HG03565 (cell line): ENCODE measurements around the gene ALDH1A2.
"Not testable (repeated sequence)": the region's sequence is repeated elsewhere in the genome, so short reads cannot be mapped to it uniquely, and the experiment has no call there.

Experiments used
- ATAC-seq: cut with Tn5 transposase; IDR thresholded peaks from one replicate; pipeline ENCODE4 v1.9.1; 2021; ENCODE audit warnings: mild to moderate bottlenecking, moderate library complexity; ENCODE audit not compliant: unreplicated experiment

The ALDH1A2 gene

DNA sequence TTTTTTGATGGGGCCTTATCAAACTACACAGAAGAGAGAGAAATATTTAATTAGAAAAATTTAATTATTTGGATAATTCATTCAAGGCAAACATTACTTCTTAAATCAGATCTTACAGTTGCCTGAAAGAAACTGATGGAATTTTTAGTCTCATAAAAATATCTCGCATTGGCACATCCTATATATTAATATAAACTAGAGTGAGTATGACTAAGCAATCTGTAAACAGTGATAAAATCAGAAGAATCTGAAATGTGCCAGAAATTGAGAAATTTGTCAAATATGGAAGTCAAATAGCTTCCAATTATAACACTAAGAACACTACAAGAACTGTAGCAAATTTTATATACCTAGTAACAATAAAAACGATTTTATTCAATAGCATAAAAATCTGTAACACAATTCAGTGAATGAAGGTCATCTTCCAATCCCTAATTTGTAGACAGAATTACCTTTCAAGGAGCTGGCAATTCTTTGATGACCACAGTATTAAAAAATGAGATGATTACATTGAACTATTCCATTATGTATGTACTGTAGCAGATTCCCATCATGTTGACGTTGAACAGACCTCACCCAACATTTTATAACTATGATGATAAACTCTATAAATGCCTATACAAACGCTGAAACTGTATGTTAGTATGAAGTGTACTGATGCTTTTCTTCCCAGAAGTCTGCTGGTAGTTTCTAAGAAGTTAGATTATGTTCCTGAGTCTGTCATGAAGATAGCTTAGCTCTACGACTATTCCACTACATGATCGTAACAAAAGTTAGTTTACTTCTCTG lies 63.0 kb downstream of the ALDH1A2 start:
- ATAC-seq = no peak

DNA sequence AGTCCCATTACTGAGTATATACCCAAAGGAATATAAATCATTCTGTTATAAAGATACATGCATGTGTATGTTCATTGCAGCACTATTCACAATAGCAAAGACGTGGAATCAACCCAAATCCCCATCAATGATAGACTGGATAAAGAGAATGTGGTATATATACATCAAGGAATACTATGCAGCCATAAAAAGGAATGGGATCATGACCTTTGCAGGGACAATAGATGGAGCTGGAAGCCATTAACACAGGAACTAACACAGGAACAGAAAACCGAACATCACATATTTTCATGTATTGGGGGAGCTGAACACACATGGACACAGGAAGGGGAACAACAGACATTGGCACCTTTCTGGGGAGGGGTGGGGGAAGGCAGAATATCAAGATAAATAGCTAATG lies 65.8 kb downstream of the ALDH1A2 start:
- ATAC-seq = not testable (repeated sequence)

DNA sequence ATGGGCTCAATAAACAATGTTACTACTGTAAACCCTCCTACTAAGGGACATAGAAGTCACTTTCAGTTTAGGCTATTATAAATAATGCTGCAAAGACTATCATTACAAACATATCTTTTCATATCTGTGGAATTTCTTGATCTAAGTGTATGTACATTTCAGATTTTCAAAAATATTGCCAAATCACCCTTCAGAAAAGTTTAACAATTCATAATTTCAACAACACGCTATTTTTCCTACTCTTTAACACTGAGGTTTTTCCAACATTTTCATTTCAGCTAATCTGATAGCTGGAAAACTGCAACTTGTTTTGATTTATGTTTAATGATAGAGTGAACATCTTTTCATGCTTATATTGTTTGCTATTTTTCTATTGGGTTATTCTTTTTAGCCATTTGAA lies 69.0 kb downstream of the ALDH1A2 start:
- ATAC-seq = no peak

DNA sequence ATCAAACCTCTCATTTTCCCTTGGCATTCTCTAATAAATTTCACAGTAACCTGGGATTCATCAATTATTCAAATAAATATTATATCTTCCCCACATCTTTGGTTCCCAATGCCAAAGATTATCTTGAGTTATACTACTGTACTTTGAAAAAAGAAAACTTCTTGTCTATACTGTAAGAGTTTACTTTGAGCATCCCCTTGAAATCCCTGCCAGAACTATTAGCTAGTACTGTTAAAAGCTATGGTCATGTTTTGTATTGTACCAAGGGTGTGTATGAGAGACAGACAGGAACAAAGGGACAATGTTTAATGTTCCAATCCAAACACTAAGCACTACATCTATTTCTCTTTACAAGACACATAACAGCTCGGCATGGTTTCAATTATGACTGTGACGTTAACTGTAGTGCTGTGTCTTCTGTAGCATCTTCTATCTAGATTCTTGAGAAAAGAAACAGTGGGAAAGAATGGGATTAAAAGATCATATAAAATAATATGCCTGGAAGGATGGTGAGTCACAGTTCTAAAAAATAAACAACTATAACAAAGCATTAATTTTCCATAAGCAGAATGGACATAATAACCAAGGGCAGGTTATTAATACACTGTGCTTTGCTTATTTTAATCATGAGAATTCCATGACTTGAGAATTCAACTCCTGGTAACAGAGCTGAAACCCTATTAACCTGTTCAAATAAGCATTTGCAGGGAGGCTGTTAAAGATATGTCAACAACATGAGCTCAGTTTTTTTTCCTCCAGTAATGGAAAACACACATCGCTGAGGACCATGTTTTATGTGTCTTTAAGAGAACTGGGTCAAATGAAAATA lies 71.1 kb downstream of the ALDH1A2 start:
- ATAC-seq = no peak

DNA sequence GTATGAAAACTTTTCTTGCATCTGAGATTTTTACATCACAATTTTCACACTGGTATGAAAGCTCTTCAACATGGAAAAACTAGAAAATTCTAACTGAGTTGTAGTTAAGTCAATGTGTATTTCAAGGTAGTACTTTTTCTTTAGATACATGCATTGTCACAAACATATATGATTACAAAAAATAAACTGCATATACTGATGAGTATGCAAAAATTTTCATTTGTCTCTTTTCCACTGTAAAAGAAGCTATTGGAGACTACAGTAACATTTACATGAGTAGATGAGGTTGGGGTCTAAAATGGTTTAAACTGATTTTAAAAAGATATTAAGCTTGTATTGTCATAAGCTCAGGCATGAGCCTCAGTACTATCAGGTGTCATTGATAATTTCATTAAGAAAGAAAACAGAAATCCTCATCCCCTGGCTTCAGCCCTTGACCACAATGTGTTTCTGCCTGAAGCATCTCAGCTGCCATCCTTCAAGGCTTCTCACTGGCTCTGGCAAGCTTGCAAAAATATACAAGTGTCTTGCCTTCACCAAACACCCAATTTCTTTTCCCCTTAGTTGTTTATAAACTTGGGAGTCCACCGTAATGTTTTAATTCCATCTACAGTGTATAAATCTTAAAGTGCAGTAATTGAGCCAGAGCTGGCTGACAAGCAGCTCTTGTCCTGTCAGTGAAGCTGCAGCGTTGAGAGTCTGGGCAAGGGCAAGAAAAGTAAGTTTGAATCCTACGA lies 71.9 kb downstream of the ALDH1A2 start:
- ATAC-seq = no peak

DNA sequence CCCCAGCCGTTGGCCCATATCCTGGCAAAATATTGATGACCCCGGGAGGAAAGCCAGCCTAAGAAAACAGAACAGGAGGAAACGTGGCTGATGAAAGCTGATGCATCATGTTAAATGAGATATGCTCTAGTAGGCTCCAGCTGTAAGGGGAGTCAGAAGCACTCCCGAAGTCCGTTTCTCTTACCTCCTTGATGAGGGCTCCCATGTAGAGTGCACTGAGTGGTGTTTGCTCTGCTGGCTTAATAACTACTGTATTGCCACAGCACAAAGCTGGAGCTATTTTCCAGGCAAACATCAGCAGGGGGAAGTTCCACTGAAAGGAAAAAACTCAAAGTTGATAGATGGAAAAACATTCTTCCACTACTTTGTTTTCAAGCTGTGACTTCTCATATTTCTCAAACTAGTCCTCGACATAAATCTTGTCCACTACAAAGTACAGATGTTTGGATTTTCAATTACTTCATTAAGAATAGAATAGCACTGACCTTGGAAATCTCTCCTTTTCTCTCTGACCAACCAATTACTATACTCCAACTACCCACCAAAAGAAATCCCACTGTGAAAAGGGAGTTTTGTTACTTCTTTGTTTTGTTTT lies 72.7 kb downstream of the ALDH1A2 start:
- no peak for ATAC-seq

DNA sequence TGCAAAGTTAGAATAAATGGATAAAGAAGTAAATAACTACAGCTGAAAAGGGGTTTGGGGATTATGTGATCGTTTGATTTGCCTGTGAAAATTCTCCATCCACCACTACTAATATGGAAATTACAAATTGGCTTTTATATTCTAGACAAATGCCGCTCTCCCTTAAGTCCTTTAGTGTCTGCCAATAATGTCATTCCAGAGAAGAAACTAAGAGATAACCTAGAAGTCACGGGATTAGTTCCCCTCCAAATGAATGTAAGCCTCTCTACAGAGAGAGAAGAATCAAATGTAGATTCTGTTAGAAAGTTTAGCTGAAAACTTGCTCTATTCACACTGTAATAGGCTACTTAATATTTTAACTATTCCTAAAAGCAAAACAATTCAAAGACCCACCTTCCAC lies 92.0 kb downstream of the ALDH1A2 start:
- ATAC-seq = no peak

DNA sequence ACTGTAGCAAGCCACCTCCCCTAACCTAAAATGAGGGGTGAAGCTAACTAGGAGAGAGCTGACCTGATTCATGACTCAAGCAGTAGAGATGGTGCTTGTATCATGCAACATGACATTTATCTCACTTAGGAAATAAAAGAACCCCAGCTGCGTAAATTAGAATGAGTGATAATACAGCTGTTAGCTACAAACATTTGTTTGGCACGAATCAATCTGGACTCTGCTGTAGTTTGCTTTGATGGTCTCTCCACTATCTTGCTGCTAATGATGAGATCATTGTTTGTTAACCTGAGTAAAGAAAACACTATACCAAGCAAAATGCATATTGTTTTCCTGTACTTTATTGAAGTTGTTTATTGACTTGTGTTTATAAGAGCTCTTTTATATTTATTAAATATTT lies 92.6 kb downstream of the ALDH1A2 start:
- ATAC-seq = no peak

DNA sequence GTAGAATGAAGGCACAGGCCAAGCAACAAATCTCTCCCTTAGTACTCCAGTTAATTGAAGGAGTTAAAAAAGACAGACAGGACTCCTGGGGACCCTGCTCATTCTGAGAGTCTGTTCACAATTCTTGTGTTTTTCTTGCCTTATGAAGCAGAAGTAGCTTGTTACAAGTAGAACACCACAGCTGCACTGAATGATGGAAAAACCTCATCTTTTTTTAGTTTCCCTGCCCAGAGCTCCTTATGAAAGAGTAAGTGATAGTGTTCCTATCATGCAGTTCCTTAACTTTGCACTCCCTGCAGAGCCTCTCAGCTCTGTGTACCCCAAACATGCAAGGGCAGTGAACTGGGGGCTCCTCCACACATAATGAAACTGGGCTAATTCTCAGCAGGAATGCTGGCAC lies 95.5 kb downstream of the ALDH1A2 start:
- ATAC-seq = no peak

DNA sequence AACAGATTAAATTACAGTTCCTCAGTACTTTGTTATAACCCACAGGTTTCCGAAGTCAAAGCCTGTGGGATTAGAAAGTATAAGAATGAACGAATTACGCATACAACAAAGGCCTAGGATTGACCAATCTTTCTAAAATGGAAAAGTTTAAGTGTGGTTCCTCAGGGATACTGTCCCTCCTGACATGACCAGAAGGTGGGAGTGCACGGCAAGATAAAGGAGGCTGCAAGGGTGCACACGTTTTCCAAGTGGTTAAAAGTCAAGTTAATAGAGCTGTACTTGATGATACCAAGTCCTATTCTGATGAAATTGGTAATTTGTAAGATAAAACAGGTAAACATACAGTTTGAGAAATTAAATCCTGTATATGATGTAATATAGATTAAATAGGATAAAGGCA lies 96.2 kb downstream of the ALDH1A2 start:
- ATAC-seq = no peak

DNA sequence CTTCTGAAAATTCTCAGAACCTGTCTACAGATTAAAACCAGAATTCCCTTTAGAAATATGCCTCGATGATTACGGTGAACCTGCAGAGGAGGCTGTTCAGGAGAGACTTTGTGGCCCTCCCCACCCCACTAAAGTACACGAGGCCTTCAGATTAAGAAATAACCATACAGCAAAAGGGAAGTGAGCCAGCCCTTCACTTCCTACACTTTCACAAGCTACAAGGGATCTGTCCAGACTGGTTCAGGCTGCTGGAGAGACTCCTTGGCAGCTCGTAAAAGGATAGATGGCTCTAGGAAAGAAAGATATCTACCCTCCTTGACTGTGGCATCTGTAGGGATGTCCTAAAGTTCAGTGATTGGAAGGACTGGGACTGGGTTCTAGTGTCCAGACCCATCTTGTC lies 102.6 kb downstream of the ALDH1A2 start:
- no peak for ATAC-seq

DNA sequence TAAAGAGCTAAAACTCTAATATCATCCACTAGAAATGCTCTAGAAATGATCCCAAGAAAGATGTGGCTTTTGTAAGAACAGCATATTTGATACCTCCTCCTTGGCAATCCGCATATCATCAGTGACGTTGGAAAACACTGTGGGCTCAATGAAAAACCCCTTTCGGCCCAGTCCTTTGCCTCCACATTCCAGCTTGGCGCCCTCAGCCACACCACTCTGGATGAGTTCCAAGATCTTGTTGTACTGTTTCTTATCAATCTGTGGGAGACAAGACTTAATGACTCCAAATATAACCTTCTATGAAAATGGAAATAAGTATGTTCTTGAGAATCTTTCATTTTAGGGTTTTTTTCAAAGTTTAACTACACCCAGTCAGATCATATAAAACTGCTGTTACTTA lies 103.6 kb downstream of the ALDH1A2 start:
- ATAC-seq = no peak

DNA sequence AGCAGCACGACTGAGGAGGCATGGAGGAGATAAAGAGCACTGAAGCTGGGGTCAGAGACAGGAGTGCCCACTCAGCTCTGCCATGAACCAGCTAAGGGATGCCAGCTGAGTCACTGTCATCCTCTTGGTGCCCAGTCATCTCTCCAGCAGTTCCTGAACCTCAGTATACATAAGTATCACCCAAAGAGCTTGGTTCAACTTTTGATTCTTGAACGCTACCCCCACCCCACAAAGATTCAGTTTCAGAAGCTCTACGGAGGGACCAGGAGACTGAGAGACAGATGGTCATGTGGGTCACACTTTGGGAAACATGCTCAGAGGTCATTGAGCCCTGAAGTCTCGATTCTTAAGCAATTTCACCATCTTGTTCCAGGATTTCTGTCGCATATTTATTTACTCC lies 108.4 kb downstream of the ALDH1A2 start:
- ATAC-seq = no peak

DNA sequence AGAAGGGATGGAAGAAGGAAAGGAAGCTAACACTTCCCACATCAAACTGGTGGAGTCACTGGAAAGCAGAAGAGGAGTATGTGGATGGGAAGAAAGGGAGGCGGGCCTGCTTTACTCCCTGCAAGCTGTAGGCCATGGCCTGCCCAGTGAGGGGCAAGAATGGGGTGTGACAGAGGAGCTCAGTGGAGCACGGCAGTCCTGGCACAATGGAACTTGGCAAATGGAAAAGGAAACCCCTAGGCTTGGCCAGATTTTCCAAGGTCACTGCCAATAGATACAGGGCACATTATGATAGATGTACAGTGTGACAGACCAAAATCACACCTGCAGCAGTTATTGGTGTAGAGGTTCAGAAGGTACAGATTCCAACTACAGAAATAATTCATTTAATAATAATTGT lies 111.6 kb downstream of the ALDH1A2 start:
- ATAC-seq = no peak

DNA sequence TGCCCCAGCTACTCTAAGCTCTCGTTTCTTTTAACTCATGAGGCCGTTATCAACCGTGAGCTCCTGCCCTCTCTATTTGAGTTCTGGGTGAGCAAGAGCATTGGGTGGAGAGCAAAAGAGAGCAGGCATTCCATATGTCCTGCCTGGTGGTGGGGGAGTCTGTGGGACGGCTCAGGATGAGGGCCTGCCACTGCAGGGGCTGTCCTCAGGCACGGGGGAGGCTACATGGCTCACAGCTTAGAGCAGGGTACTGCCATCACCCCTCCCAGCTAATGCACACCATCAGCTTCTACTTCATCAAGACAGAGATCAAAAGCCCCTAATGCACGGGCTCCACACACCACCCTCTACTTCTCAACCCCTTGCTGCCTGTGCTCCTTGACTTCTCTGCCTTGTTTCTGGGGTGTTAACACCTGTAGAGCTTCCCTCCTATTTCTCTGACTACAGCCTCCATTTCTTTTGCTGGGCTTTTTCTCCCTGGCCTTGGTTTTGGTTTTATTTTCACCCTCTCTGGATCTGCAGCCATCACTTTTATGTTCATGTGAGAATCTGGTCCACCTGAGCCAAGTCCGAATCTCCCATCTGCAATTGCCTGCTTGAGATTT lies 114.1 kb downstream of the ALDH1A2 start:
- no peak for ATAC-seq

DNA sequence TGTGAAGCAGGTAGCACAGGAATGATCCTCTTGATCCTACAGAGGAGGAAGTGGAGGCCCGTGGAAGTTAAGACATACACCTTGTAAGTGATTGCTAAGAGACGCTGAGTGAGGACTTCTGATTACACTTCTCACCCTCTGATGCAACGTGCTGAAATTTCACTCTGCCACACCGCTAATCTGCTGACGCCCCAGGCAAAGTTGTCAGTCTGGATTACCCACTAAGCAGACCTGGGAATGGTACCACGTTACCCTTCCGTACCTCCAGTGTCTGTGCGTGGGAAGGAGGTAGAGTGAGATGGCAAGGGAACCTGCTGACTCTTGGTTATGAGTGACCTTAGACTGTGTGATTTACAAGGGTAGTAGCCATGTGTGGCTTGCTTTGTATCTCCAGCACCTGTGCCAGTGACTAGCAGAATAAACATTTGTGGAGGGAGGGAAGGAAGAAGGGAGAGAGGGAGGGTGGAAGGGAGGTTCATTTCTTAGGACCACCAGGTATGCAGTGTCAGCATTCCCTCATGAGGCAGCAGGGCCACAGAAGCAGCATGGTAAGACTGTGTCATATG lies 115.0 kb downstream of the ALDH1A2 start:
- ATAC-seq = no peak

DNA sequence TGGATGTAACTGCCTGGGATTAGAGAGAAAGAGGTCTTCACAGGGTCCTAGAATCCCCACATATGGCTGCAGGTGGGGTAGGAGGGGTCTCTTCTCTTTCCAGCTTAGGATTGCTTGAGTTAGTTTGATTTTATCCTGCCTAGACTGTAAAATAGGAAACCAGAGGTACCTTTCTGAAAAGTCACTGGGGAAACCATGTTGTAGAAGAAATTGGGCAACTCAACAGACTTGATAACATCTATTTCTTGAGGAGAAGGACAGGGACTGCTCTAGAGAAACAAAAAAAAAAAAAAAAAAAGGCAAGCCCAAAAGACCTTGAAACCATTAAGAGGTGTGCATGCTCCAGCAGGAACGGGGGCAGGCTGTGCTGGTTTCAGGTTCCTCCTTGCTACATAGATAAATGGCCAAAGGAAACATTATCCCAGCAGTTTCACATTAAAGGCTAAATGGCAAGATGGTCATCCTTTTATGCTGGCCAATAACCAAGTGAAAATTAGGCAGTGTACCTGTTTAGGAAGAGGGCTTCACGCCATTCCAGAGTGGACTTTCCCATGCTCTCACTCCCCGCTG lies 116.1 kb downstream of the ALDH1A2 start:
- ATAC-seq = no peak

DNA sequence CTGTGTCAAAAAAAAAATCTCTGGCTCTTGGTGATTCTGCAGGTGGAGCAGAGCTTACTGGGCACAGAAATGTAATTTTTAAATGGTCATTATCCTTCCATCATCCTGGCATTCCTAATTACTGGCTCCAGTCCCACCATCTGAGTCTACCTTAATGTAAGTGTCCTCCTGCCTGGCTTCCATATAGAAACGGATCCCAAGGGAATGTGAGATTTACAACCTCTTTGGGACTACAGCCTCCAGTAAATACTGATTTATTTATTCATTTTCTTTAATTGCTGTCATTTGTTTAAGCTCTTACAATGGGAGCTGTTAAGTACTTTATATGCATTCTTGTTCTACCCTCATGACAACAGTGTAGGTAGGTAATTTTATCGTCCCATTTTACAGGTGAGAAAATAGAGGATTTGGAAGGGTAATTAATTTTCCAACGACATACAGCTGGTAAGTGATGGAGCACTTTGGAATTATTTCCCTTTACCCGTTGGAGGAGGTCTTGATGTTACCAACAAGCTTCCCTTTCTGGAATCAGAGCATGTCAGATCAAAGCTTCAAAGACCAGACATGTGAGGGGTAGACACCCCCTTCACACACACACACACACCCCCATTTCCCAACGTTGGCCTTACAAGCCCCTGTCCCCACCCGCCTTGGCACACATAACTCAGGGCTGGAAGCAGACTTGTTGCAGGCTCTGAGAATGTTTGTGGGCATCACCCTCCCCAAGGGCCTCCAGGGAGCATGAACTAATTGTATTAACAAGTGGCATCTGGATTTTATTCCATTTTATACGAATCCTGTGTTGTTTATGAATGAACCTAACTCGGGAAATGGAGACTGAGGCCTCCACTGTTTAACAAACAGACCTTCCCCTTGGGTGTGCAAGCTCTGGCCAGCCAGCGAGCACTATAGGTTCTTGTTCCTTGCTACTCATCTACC lies 116.9 kb downstream of the ALDH1A2 start:
- no peak for ATAC-seq

DNA sequence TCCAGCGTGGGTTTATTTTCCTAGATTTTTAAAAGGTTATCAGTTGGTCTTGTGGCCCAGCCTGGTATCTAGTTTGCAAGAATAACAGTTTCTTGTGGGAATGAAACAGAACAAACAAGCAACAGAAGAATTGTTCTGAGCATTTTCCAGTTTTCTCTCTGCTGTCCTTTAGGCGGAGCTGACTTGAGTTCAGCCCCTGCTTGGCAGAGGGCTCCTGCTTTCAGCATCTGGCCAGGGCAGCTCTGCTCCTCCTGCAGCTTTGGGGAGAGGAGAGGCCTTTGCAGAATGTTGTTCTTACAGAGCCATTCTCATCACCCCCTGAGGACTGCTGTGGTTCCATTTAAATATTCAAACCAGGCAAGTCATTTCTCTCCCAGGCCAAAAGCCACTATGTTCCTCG lies 117.7 kb downstream of the ALDH1A2 start:
- no peak for ATAC-seq
